ENCODE data around the gene NBEAL2.

The NBEAL2 gene, protein sequence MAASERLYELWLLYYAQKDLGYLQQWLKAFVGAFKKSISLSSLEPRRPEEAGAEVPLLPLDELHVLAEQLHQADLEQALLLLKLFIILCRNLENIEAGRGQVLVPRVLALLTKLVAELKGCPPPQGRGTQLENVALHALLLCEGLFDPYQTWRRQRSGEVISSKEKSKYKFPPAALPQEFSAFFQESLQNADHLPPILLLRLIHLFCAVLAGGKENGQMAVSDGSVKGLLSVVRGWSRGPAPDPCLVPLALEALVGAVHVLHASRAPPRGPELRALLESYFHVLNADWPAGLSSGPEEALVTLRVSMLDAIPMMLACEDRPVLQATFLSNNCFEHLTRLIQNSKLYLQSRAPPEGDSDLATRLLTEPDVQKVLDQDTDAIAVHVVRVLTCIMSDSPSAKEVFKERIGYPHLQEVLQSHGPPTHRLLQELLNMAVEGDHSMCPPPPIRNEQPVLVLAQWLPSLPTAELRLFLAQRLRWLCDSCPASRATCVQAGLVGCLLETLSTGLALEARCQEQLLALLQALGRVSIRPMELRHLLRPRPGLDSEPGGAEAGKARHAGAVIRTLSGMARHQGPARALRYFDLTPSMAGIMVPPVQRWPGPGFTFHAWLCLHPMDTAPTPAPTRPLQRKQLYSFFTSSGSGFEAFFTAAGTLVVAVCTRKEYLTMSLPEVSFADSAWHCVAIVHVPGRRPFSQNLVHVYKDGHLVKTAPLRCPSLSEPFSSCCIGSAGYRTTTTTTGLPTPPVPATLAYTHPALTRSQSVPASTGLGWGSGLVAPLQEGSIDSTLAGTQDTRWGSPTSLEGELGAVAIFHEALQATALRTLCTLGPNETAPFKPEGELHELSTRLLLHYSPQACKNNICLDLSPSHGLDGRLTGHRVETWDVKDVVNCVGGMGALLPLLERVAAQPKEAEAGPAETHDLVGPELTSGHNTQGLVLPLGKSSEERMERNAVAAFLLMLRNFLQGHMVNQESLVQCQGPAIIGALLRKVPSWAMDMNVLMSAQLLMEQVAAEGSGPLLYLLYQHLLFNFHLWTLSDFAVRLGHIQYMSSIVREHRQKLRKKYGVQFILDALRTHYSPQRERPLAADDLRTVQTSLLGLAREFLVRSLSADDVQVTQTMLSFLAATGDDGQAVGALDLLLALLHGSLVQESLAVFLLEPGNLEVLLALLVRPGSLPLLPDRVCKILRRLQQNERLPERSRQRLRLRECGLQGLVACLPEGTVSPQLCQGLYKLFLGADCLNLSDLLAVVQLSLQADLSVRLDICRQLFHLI (N-terminal part only)

DNA sequence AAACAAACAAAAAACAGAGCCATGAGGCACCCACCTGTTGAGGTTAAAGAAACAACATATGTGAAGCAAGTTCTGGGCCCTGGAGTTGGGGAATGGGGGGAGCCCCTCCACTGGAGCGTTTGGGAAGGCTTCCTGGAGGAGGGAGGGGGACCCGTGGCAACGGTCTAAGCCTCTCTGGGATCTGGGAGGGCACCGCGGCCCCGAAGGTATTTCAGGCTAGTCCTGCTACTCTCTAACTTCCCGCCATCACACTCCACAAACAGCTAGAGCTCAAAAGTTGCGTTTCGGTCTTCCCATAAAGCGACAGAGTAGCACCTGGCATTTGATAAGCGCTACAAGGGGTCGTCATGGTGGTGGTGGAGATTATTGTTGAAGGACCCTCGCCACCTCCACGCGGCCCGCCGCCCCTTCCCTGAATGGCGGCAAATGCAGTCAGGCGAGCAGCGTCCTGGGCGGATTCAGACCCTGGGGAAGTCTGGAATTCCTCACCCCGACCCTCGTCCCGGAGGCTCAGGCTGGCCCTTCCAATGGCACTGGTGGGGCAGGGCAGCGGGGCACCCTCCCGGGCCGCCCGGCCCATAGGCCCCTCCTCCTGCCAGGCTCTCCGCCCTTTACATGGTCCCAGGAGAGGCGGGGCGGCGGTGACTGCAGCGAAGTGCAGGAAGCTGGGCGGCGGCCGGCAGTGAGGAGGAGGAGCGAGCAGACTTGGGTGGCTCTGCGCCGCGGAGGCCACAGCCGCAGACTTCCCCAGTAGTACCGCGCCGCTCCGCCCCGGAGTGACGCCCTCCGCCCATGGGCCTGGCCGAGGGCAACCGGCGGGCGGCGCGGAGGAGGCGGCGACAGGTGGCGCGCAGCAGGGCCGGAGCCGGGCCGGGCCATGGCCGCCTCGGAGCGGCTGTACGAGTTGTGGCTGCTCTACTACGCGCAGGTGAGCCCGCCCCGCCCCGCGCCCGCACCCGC, at the start of gene NBEAL2:
NBEAL2 (plus strand) TSS at position 682 of the 960 bp plus-strand sequence; CDS start at position 878, 196 bp downstream.
- H4K20me1 ChIP-seq (ENCODE audit: insufficient read depth) = no peaks in the 10 kb centered on the region
- H3K4me3 ChIP-seq (IDR thresholded peaks at IDR 0.05; ENCODE audit: insufficient read depth, low read depth, low read length) = no peak within 1 kb of the TSS
- no peaks in the 10 kb centered on the region for H3K27me3 ChIP-seq (ENCODE audit: insufficient read depth, low read depth)
- peak within 1 kb of the TSS; percentile 56 for H3K27ac ChIP-seq
- peak within 1 kb of the TSS; percentile 78 for H3K4me2 ChIP-seq
- peak within 1 kb of the TSS; percentile 86 for H3K9ac ChIP-seq
- H2AFZ ChIP-seq (ENCODE audit: low read depth) = peak within 1 kb of the TSS; percentile 60
- H3K36me3 ChIP-seq (ENCODE audit: insufficient read depth) = no peaks in the 10 kb centered on the region
- H3K4me1 ChIP-seq (ENCODE audit: low read depth, poor library complexity, severe bottlenecking) = peaks cover 2% of the 10 kb centered on the region
- peaks cover 25% of the 10 kb centered on the region for H3K79me2 ChIP-seq (ENCODE audit: insufficient read depth, low read depth)
- TF ChIP-seq, protein P1, sequence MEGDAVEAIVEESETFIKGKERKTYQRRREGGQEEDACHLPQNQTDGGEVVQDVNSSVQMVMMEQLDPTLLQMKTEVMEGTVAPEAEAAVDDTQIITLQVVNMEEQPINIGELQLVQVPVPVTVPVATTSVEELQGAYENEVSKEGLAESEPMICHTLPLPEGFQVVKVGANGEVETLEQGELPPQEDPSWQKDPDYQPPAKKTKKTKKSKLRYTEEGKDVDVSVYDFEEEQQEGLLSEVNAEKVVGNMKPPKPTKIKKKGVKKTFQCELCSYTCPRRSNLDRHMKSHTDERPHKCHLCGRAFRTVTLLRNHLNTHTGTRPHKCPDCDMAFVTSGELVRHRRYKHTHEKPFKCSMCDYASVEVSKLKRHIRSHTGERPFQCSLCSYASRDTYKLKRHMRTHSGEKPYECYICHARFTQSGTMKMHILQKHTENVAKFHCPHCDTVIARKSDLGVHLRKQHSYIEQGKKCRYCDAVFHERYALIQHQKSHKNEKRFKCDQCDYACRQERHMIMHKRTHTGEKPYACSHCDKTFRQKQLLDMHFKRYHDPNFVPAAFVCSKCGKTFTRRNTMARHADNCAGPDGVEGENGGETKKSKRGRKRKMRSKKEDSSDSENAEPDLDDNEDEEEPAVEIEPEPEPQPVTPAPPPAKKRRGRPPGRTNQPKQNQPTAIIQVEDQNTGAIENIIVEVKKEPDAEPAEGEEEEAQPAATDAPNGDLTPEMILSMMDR (conservative IDR thresholded peaks at IDR 0.05; ENCODE audit: low read depth, low read length) = no peak

DNA sequence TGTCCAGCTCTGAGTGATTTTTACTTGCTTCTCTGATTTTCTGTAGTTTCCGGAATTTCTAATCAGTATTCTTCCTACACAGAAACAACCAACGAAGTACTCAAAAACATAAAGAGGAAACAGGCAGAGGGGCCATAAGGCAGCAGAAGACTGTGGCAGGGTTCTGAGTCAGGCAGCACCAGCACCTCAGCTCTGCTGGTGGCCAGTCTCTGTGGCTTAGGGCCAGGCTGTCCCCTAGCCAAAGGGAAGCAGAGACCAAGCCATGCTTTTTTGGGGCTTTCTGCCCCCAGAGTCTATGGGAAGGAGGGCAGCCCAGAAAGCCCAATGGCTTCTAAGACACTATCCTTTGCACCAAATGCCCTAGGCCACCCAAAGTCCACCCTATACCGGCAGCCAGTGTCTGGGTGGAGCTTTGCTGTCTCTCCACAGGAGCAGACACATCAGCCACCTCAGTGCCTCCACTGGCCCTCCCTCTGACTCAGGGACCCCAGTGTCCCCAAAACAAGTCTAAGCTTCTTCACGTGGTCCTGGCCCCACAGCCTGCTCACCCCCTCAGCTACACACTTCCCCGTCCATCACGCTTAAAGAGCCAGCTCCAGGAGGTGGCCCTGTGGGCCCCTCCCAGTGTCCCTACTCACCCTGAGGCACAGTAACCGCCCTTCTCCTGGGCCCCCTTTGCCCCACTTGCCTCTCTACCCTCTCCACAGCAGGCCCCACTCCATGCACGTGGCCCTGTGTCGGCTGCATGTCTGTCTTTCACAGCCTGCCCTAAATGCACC, 49.1 kb upstream of the NBEAL2 start:
- H3K4me2 ChIP-seq = no peak overlapping the region
- H4K20me1 ChIP-seq (ENCODE audit: insufficient read depth) = no peaks in the 10 kb centered on the region
- H3K36me3 ChIP-seq (ENCODE audit: insufficient read depth) = no peaks in the 10 kb centered on the region
- H3K9ac ChIP-seq = no peak overlapping the region
- H3K27ac ChIP-seq = no peak overlapping the region
- no peak overlapping the region for H3K4me3 ChIP-seq (IDR thresholded peaks at IDR 0.05; ENCODE audit: insufficient read depth, low read depth, low read length)
- H3K79me2 ChIP-seq (ENCODE audit: insufficient read depth, low read depth) = peaks cover 6% of the 10 kb centered on the region; the same call in 1 of the 2 replicates
- H3K4me1 ChIP-seq (ENCODE audit: low read depth, poor library complexity, severe bottlenecking) = peaks cover 36% of the 10 kb centered on the region
- TF ChIP-seq, protein P1 (conservative IDR thresholded peaks at IDR 0.05; ENCODE audit: low read depth, low read length) = no peak
- H2AFZ ChIP-seq (ENCODE audit: low read depth) = no peak overlapping the region
- no peaks in the 10 kb centered on the region for H3K27me3 ChIP-seq (ENCODE audit: insufficient read depth, low read depth)

DNA sequence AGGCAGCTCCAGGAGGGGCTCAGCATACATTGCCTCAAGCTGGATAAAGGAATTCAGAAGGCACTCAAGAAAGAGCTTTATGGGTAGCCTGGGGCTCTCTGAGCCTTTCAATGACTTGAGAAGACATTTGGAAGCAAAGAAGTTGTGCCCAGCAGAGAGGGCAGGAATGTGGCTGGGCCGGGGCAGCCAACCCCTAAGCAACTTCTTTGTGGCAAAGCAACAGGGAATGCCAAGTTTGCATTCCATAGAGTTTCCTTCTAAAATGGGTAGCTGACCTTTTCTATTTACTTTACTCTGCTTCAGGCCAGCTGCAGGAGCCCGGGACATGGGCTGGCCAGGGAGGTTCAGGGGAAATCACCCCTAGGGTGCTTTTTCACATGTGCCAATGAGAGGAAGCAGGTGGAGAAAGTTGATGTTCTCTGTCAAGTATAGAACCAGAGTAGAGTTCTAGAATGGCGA, 48.5 kb upstream of the NBEAL2 start:
- Histone ChIP-seq H3K9ac (no peak overlapping the region), H3K36me3 (ENCODE audit: insufficient read depth) (no peaks in the 10 kb centered on the region), H2AFZ (ENCODE audit: low read depth) (no peak overlapping the region), H3K4me3 (IDR thresholded peaks at IDR 0.05; ENCODE audit: insufficient read depth, low read depth, low read length) (no peak overlapping the region), H3K27me3 (ENCODE audit: insufficient read depth, low read depth) (no peaks in the 10 kb centered on the region), H3K4me1 (ENCODE audit: low read depth, poor library complexity, severe bottlenecking) (peaks cover 36% of the 10 kb centered on the region), H3K27ac (no peak overlapping the region), H3K79me2 (ENCODE audit: insufficient read depth, low read depth) (peaks cover 6% of the 10 kb centered on the region; the same call in 1 of the 2 replicates), H4K20me1 (ENCODE audit: insufficient read depth) (no peaks in the 10 kb centered on the region), H3K4me2 (no peak overlapping the region)
- TF ChIP-seq, protein P1 (conservative IDR thresholded peaks at IDR 0.05; ENCODE audit: low read depth, low read length) = no peak

Measured in KMS-11 (cell line).